GM21529 (cell line): ENCODE results near the gene FOXI1.

Experiments
- ATAC-seq: cut with Tn5 transposase; IDR thresholded peaks from one replicate; pipeline ENCODE4 v1.9.1; 2021; ENCODE audit not compliant: unreplicated experiment

Gene FOXI1

DNA sequence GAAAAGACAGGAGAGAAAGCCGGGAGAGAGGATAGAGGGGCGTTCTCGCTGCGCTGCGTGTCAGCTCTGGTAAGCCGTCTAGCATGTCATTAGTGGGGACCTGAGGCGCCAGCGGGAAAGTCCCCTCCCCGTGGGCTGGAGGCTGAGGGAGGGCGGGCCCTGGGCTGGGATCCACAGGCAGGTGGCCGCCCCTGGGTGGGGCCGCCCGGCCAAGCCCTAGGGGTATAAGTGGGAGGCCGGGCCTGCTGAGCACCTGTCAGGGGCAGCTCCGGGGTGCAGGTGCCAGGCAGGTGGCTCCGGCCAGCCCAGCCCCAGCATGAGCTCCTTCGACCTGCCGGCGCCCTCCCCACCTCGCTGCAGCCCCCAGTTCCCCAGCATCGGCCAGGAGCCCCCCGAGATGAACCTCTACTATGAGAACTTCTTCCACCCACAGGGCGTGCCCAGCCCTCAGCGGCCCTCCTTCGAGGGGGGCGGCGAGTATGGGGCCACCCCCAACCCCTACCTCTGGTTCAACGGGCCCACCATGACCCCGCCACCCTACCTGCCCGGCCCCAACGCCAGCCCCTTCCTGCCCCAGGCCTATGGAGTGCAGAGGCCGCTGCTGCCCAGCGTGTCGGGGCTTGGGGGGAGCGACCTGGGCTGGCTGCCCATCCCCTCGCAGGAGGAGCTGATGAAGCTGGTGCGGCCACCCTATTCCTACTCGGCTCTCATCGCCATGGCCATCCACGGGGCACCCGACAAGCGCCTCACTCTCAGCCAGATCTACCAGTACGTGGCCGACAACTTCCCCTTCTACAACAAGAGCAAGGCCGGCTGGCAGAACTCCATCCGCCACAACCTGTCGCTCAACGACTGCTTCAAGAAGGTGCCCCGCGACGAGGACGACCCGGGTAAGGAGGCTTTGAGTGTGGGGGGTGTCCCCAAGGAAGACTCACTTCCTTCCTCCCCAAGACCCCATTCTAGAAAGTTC is at the start of gene FOXI1:
Gene FOXI1, plus strand, starts transcription at position 256 of the 970 bp plus-strand sequence. Its CDS starts 61 bp downstream, at position 317.
- ATAC-seq, result no peak

DNA sequence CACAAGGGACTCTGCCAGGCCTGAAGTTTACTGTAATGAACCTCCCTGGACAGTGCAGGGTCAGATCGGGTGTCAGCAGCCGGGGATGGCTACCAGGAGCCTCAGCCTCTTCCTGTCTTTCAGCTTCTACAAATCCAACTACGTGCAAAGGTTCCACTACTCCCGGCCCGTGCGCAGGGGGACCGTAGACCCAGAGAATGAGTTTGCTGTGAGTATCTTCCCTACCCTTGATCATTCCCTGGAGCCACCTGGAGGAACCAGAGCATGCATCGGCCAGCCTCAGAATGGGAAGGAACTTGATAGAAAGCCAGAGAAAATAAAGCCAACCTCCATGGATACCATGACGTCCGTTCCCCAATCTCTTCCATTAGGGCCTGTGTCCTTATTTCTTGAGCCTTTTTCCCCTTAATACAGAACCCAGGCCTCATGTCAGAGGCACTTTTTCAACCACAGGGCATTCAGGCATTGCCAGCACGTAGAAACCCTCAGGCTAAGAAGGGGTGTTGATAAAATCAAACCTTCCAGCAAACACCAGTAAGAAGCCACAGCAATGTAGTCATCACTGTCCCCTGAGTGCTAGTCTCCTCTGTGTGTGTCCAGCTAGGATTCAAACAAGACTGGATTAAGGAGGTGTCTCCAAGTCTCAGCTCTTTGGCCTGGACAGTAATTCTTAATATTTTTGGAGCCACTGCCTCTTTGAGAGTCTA is 49.0 kb upstream of the FOXI1 start:
- ATAC-seq, result no peak

GRCh38 chr5:170057311-170057710 is 48.4 kb upstream of the FOXI1 start:
- no peak for ATAC-seq

DNA sequence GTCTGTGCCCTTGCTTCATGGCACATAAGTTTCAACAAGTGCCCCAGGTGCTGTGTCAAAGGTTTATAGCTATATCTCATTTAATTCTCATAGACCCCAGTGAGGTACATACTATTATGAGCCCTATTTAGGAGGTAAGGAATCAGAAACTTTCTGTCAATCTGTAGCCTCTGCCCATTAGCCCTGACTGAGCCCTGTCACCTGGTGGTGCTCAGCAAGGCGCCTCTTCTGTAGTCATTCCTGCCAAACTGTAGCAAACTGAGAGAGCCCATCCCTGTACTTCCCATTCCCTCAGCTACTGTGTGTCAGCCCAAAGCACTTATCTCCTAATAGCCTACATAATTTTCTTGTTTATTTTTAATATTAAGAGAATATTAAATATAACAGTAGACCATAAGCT is 46.5 kb upstream of the FOXI1 start:
- ATAC-seq, result no peak

DNA sequence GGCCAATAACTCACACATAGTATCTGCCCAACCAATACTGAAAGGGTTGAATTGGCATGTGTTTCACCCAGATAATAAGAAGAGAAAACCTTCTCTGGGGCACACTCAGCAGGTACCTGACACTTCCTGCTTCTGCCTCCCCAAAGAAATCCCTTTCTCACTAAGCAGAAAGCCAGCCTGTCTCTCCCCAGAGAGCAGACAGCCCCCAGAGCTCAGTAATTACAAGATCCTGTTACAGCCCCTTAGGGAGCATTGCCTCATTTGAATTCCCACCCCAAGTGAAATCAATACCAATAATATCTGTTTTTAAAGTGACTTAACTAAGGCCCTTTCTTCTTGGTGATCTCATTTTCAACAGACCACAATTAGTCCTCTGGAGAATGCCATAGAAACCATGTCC is 38.5 kb upstream of the FOXI1 start:
- peak; percentile 48 for ATAC-seq

GRCh38 chr5:170067574-170068170 is 38.0 kb upstream of the FOXI1 start:
- peak; percentile 7 for ATAC-seq

DNA sequence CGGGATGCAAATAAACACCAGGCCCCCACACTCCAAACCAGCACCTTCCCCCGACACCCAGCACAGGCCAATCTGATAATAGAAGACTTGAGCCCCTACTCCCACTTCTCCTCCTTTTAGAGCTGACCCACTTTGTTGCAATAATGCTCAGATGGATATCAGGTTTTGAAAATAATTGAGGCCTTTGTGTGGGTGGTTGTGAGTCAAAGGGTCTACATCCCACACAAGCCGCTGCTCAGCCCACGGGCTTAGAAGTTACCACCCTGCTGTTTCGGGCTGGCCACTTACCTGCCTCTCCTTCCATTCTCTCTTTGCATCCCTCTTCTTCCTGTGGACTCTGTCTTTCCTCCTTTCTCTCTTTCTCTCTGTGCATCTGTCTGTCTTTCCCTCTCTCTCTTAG is 36.2 kb upstream of the FOXI1 start:
- no peak for ATAC-seq

- no peak for ATAC-seq
Observed at GRCh38 chr5:170070556-170071412, 34.9 kb upstream of the FOXI1 start.

DNA sequence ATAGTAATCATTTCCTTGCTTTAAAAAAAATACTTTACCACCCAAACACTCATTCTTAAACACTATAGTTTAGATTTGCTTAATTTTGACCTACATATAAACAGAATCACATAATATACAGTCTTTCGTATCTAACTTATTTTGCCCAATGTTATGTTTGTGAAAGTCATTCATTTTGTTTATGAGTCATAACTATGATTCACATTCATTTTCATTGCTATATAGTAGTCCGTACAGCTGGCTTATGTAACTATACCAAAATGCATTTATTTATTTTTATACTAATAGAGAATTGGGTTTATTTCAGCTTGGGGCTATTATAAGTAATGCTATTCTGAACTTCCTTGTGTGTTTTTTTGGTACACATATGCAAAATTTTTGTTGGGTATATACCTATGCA is 33.9 kb upstream of the FOXI1 start:
- no peak for ATAC-seq

DNA sequence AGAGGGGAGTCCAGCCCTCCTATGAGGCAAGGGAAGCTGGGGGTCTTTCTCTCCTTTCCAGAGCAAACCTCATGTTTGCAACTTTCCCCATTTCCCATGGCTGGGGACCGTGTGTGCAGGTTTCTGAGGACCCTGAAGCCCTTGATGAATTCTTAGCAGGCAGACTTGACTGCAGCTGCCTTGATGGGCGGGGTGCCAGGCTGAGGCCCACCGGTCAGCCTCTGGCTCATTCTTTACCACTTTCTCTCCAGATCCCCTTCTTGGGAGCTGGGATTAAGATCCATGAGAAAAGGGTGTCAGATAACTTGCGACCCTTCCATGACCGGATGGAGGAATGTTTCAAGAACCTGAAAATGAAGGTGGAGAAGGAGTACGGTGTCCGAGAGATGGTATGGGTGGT is 30.0 kb upstream of the FOXI1 start:
- no peak for ATAC-seq

DNA sequence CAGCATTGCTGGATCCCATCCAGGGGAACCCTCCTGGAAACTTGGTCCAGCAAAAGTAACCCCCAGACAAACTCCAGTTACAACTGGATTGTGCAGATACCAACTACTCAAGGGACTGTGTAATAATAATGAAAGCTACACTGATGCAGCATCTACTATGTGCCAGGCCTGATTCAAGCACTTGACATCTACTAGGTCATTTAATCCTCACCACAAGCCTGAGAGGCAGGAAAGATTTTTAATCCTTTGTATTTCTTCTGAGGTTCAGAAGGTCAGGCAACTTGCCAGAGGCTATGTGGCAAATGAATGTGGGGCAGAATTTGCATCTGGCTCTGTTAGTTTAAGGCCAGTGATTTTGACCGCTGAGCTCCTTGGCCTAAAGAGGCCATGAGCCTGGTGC is 29.5 kb upstream of the FOXI1 start:
- ATAC-seq, result no peak

- no peak for ATAC-seq
Observed at GRCh38 chr5:170076739-170077138, 29.0 kb upstream of the FOXI1 start.

- no peak for ATAC-seq
Observed at GRCh38 chr5:170077526-170077925, 28.2 kb upstream of the FOXI1 start.

DNA sequence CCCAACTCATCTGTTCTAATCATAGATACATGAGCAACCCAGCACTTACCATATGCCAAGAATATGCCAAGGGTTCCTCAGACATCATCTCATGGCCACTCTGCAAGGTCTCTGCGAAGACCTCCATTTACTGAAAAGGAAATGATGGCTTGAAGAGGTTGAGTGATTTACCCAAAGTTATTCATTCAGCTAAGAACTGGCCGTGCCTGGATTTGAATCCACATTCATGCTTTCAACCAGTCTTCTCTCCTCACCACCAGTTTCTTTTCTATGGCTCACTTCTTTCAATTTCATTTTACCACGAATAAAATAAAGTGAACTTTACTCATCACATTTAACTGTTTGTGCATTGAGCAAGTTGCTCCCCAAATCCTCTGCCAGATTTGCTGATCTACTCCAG is 27.2 kb upstream of the FOXI1 start:
- no peak for ATAC-seq

DNA sequence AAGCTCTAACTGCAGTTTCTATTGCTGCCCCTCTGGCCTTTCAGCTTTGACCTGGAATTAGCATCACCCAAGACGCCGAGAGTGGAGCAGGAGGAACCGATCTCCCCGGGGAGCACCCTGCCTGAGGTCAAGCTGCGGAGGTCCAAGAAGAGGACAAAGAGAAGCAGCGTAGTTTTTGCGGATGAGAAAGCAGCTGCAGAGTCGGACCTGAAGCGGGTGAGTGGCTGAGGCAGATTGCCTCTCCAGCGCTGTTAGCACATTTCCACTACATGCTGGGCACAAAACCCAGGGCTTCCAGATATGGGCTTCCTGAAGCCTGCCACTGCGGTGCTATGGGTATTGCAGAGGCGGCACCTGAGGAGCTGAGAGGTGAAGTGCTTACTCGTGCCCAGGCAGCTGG is 26.8 kb upstream of the FOXI1 start:
- no peak for ATAC-seq

DNA sequence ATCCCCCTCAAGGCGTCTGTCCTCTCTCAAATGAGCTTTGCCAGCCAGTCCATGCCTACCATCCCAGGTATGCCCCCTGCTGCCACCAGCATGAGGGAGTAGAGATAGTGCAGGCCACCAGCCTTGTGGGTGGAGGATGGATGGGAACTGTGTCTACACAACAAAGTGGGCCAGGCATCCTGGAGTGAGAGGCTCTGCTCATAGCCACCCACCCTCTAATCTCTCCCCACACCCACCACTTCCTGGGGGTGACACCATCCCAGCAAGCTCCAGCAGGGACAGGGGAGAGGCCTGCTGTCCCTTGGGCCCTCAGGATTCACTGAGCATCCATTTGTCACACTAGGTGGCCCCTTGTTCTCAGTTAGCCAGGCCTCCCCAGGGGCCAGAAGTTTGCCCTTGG is 25.5 kb upstream of the FOXI1 start:
- no peak for ATAC-seq

DNA sequence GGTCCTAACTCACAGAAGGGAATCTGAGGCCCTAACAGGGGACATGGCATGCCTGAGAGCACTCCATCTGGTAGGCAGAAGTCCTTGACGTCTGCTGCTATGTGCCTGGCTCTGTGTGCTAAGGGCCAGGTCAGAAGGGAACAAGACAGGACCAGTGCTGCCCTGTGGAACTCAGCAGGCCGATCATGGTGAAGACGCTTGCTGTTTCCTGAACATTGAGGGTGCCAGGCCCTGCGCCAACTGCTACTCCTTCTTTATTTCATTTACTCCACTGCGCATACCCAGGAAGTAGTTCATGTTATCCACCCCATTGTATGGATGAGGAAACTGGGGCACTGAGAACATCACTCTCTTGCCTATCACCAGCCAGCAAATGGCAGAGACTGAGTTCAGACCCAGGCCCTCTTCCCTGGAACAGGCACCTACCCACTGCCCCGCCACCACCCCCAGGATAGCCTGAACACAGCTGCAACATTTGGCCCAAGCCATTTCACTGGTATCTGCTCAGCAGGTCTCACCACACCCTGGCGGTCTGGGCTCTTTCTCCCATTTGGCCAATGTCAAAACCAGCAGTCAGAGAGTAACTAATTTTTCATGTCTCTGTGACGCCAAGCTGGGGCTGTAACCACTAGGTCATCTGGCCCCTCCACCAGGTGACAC is 24.8 kb upstream of the FOXI1 start:
- no peak for ATAC-seq

DNA sequence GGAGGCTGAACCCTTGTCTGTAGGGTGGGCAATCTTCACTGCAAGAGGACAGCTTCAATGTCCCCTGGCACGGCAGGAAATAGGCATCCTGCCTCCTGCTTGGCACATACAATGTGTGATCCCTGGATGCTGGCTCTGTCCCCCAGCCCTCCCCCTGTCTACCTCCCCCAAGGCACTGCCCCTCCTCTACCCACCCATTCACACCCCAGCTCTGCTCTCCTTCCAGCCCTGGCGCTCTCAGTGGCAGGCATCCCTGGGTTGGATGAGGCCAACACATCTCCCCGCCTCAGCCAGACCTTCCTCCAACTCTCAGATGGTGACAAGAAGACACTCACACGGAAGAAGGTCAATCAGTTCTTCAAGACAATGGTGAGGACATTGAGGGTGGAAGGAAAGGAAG is 24.1 kb upstream of the FOXI1 start:
- ATAC-seq, result no peak

DNA sequence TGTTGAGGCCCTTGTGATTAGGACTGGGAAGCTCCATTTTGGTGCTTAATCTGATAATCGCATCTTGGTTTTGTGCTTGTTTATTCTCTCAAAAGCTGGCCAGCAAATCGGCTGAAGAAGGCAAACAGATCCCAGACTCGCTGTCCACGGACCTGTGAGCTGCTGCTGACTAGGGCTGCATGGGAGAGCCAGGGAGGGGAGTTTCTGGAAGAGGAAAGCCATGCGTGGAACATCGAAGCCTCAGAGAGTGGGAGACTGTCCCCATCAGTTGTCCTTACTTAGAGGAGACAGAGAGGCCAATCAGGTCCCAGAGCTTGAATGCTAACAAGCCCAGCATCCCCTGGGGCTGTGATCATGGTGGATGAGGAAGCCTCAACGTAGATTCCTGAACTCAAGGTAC is 23.0 kb upstream of the FOXI1 start:
- no peak for ATAC-seq

- no peak for ATAC-seq
Observed at GRCh38 chr5:170087168-170087817, 18.4 kb upstream of the FOXI1 start.
